MG63 (cell line): ENCODE data around the gene ACTL10. TPM values are rescaled to one million over a fixed set of nuclear protein-coding genes. Genes with fewer than 3 reads are reported as not detected.
"Not testable (repeated sequence)": the region's sequence is repeated elsewhere in the genome, so short reads cannot be mapped to it uniquely, and the experiment has no call there.

Experiments
- DNase-seq: peaks from one replicate; pipeline ENCODE4 v3.0.0-alpha.2; 2020
- H3K27me3 ChIP-seq: fragments of 250-450 bp; sonication (Bioruptor Pico); 2 replicates; pipeline ENCODE4 v1.5.1; 2020; ENCODE audit warnings: mild to moderate bottlenecking, moderate library complexity
- H3K36me3 ChIP-seq: fragments of 250-450 bp; sonication (Bioruptor Pico); 2 replicates; pipeline ENCODE4 v1.5.1; 2020; ENCODE audit warnings: mild to moderate bottlenecking, moderate library complexity
- H3K4me3 ChIP-seq: fragments of 250-450 bp; sonication (Bioruptor Pico); 2 replicates; pipeline ENCODE4 v1.5.1; 2020; ENCODE audit warnings: mild to moderate bottlenecking, moderate library complexity
- H3K9me3 ChIP-seq: fragments of 250-450 bp; sonication (Bioruptor Pico); 2 replicates; pipeline ENCODE4 v1.5.1; 2020; ENCODE audit warnings: mild to moderate bottlenecking, moderate library complexity
- total RNA-seq: library from RNA; depleted of rRNA; stranded (reverse); fragments of >200 nt; shearing (Covaris generic); gene quantifications from 2 replicates; pipeline ENCODE4 v1.2.3, GENCODE V29; 2014; ENCODE audit warnings: low replicate concordance; rRNA removed

Gene ACTL10
- 2.4 and 3.5 TPM in 2 replicates for total RNA-seq

- peak; percentile 95 for DNase-seq
- Histone ChIP-seq H3K9me3 (no peaks in the 10 kb centered on the region), H3K36me3 (peaks cover 13% of the 10 kb centered on the region), H3K27me3 (no peaks in the 10 kb centered on the region), H3K4me3 (peak within 1 kb of the TSS; percentile 49)
Measured at GRCh38 chr20:33666293-33667244, at the start of gene ACTL10. Gene ACTL10 (plus strand): TSS chr20:33666943. CDS start chr20:33667498, 555 bp downstream.

GRCh38 chr20:33621717-33622400 lies 44.9 kb upstream of the ACTL10 start:
- DNase-seq = no peak
- Histone ChIP-seq H3K9me3 (no peaks in the 10 kb centered on the region), H3K4me3 (no peak overlapping the region), H3K27me3 (no peaks in the 10 kb centered on the region), H3K36me3 (peaks cover 9% of the 10 kb centered on the region; the same call in 1 of the 2 replicates)

GRCh38 chr20:33622705-33623365 lies 43.9 kb upstream of the ACTL10 start:
- no peak for DNase-seq

GRCh38 chr20:33624399-33624798 lies 42.3 kb upstream of the ACTL10 start:
- H3K4me3 ChIP-seq = no peak overlapping the region
- peaks cover 22% of the 10 kb centered on the region for H3K36me3 ChIP-seq
- no peaks in the 10 kb centered on the region for H3K9me3 ChIP-seq
- H3K27me3 ChIP-seq = no peaks in the 10 kb centered on the region
- no peak for DNase-seq

More at GRCh38 chr20:33622705-33623365, 43.9 kb upstream of the ACTL10 start:
- Histone ChIP-seq H3K9me3 (no peaks in the 10 kb centered on the region), H3K36me3 (peaks cover 14% of the 10 kb centered on the region; the same call in 1 of the 2 replicates), H3K27me3 (no peaks in the 10 kb centered on the region), H3K4me3 (no peak overlapping the region)

DNA sequence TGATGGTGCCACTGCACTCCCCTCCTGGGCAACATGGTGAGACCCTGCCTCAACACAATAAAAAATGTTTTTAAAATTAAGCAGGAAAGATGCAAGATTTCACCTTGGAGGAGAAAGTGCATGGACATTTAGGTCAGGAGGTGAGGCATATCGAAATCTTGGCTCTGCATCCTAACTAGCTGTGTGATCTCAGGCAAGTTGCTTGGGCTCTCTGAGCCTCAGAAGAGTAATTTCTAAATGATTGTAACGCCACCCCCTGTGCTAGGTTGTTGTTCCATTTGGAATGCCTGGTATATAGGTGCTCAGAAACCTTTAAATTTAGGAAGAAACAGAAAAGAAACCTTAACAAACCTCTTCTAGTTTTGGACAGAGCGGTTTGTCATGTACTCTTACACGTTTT lies 40.6 kb upstream of the ACTL10 start:
- peaks cover 22% of the 10 kb centered on the region for H3K36me3 ChIP-seq
- DNase-seq = no peak
- no peaks in the 10 kb centered on the region for H3K27me3 ChIP-seq
- no peaks in the 10 kb centered on the region for H3K9me3 ChIP-seq
- no peak overlapping the region for H3K4me3 ChIP-seq

GRCh38 chr20:33627577-33628216 lies 39.0 kb upstream of the ACTL10 start:
- Histone ChIP-seq H3K4me3 (no peak overlapping the region), H3K36me3 (peaks cover 20% of the 10 kb centered on the region), H3K9me3 (no peaks in the 10 kb centered on the region), H3K27me3 (no peaks in the 10 kb centered on the region)
- DNase-seq = no peak

DNA sequence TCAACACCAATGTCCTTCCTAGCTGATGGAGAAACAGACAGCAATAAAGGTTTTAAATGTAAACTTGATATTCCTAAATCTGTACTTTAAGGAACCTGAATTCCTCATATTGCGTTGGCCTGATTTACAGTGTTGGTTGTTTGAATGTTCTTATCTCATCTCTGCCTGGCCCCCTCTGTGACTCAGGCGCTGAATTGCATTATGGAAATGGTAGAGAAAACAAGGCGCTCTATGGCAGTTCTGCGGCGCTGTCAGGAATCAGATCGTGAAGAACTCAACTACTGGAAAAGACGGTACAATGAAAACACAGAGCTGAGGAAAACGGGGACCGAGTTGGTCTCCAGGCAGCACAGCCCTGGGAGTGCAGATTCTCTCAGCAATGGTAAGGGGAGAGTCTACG lies 37.2 kb upstream of the ACTL10 start:
- Histone ChIP-seq H3K9me3 (no peaks in the 10 kb centered on the region), H3K36me3 (peaks cover 17% of the 10 kb centered on the region), H3K27me3 (no peaks in the 10 kb centered on the region), H3K4me3 (no peak overlapping the region)
- no peak for DNase-seq

GRCh38 chr20:33629979-33630378 lies 36.8 kb upstream of the ACTL10 start:
- Histone ChIP-seq H3K36me3 (peaks cover 14% of the 10 kb centered on the region), H3K4me3 (no peak overlapping the region), H3K27me3 (no peaks in the 10 kb centered on the region), H3K9me3 (no peaks in the 10 kb centered on the region)
- DNase-seq = no peak

DNA sequence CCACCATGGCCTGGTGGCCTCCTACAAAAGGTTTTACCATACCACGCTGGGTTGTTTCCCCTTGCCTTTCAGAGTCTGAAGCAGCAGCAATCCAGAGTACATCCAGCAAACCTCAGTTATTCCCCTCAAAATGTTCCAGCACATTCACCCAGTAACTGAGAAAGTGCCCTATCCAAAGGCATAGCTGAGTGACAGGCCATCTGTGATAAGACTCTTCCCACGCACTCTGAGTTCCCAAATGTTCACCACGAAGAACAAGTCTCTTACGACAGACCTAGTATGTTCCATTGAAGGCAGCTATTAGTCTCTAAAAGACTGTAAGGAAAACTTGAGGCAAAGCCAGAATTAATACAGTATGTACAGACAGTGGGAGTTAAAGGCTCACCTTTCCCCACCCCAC lies 36.2 kb upstream of the ACTL10 start:
- no peak overlapping the region for H3K4me3 ChIP-seq
- no peaks in the 10 kb centered on the region for H3K27me3 ChIP-seq
- DNase-seq = no peak
- peaks cover 13% of the 10 kb centered on the region for H3K36me3 ChIP-seq
- no peaks in the 10 kb centered on the region for H3K9me3 ChIP-seq

DNA sequence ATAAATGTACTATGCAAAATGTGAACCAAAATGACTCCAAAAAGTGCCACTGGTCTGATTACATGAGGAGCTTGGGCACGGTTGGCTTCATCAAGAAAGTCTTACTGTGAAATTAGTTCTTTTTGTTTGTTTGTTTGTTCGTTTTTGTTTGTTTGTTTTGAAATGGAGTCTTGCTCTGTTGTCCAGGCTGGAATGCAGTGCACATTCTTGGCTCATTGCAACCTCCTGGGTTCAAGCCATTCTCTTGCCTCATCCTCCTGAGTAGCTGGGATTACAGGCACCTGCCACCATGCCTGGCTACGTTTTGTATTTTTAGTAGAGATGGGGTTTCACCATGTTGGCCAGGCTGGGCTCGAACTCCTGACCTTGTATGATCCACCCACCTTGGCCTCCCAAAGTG lies 34.8 kb upstream of the ACTL10 start:
- H3K9me3 ChIP-seq, H3K4me3 ChIP-seq, H3K27me3 ChIP-seq, DNase-seq: not testable (repeated sequence)
- peaks cover 16% of the 10 kb centered on the region for H3K36me3 ChIP-seq

DNA sequence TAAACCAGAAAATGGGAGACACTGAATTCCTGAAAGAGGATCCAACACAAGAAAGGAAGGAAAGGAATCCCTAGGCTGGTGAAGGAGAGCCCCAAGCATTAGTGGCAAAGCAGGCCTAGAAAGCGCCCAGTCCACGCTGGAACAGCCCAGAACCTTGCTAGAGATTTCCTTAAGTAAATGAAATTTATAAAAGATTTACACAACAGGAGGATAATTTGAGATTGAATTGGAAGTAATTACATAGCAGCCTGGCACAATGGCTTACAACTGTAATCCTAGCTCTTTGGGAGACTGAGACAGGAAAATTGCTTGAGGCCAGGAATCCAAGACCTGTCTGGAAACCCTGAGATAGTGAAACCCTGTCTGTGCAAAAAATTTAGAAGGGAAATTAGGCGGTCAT lies 31.4 kb upstream of the ACTL10 start:
- no peaks in the 10 kb centered on the region for H3K27me3 ChIP-seq
- peaks cover 13% of the 10 kb centered on the region for H3K36me3 ChIP-seq
- no peaks in the 10 kb centered on the region for H3K9me3 ChIP-seq
- H3K4me3 ChIP-seq = no peak overlapping the region
- no peak for DNase-seq

GRCh38 chr20:33636776-33637175 lies 30.0 kb upstream of the ACTL10 start:
- no peak for DNase-seq
- Histone ChIP-seq H3K27me3 (no peaks in the 10 kb centered on the region), H3K36me3 (peaks cover 13% of the 10 kb centered on the region), H3K9me3 (no peaks in the 10 kb centered on the region), H3K4me3 (no peak overlapping the region)

- Histone ChIP-seq H3K9me3 (no peaks in the 10 kb centered on the region), H3K36me3 (peaks cover 20% of the 10 kb centered on the region)
- DNase-seq = no peak
Measured at GRCh38 chr20:33640287-33640686, 26.5 kb upstream of the ACTL10 start.

GRCh38 chr20:33644313-33645071 lies 22.3 kb upstream of the ACTL10 start:
- DNase-seq = no peak

More at GRCh38 chr20:33640287-33640686, 26.5 kb upstream of the ACTL10 start:
- Histone ChIP-seq H3K27me3 (no peaks in the 10 kb centered on the region), H3K4me3 (no peak overlapping the region)

GRCh38 chr20:33645072-33645358 lies 21.7 kb upstream of the ACTL10 start:
- no peak overlapping the region for H3K4me3 ChIP-seq
- no peak for DNase-seq
- peaks cover 15% of the 10 kb centered on the region for H3K36me3 ChIP-seq
- no peaks in the 10 kb centered on the region for H3K27me3 ChIP-seq
- H3K9me3 ChIP-seq = no peaks in the 10 kb centered on the region

More at GRCh38 chr20:33644313-33645071, 22.3 kb upstream of the ACTL10 start:
- Histone ChIP-seq H3K27me3 (no peaks in the 10 kb centered on the region), H3K4me3 (no peak overlapping the region), H3K9me3 (no peaks in the 10 kb centered on the region), H3K36me3 (peaks cover 15% of the 10 kb centered on the region)

DNA sequence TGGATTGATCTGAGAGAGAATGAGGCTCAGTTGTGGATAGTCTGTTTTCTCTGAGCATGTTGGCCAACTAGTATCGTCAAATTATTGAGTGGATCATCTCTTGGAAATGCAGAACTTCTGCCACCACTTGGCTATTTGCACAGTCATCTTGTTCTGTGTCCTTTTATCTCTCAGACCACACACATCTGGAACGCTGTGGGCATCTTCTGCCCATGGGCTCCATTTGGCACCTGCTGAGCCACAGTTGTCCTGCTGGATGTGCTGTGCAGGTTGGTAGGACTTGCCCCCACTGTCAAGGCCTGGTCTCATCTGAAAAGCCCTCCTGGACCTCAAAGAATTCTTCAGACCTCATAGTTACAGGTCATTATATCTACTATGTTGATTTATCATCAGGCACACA lies 21.3 kb upstream of the ACTL10 start:
- peaks cover 15% of the 10 kb centered on the region for H3K36me3 ChIP-seq
- DNase-seq = no peak
- no peaks in the 10 kb centered on the region for H3K9me3 ChIP-seq
- H3K4me3 ChIP-seq = no peak overlapping the region
- no peaks in the 10 kb centered on the region for H3K27me3 ChIP-seq
